Activated CD4-positive, alpha-beta T cell treated with anti-CD3 and anti-CD28 coated beads for 4 hours (primary cell): ENCODE measurements around the gene APC2.
"Not testable (repeated sequence)": the region's sequence is repeated elsewhere in the genome, so short reads cannot be mapped to it uniquely, and the experiment has no call there.

Experiments
- DNase-seq, 2 donors: peaks; one replicate each; pipeline ENCODE4 v3.0.0-alpha.2; 2020

The APC2 gene

GRCh38 chr19:1497578-1498235, 47.8 kb downstream of the APC2 start:
- no peak for DNase-seq

GRCh38 chr19:1499231-1499630, 49.3 kb downstream of the APC2 start:
- DNase-seq = not testable (repeated sequence)

- DNase-seq = no peak
Measured at GRCh38 chr19:1501200-1501595, 51.3 kb downstream of the APC2 start.

DNA sequence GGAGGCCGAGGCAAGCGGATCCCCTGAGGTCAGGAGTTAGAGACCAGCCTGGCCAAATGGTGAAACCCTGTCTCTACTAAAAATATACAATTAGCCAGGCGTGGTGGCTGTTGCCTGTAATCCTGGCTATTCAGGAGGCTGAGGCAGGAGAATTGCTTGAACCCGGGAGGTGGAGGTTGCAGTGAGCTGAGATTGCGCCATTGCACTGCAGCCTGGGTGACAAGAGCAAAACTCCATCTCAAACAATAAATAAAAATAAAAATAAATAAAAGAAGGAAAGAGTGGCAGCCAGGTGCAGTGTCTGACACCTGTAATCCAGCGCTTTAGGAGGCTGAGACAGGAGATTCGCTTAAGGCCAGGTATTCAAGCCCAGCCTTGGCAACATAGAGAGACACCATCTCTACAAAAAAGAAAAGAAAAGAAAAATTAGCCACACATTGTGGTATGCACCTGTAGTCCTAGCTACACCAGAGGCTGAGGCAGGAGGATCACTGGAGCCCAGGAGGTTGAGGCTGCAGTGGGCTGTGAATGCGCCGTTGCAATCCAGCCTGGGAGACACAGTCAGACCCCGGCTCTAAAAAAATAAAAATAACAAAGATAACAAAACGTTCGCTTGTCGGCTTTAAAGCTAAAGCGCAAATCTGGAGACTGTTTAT, 52.6 kb downstream of the APC2 start:
- no peak for DNase-seq

- DNase-seq = peak; percentile 60 to 65
Measured at GRCh38 chr19:1503089-1503924, 53.4 kb downstream of the APC2 start.

DNA sequence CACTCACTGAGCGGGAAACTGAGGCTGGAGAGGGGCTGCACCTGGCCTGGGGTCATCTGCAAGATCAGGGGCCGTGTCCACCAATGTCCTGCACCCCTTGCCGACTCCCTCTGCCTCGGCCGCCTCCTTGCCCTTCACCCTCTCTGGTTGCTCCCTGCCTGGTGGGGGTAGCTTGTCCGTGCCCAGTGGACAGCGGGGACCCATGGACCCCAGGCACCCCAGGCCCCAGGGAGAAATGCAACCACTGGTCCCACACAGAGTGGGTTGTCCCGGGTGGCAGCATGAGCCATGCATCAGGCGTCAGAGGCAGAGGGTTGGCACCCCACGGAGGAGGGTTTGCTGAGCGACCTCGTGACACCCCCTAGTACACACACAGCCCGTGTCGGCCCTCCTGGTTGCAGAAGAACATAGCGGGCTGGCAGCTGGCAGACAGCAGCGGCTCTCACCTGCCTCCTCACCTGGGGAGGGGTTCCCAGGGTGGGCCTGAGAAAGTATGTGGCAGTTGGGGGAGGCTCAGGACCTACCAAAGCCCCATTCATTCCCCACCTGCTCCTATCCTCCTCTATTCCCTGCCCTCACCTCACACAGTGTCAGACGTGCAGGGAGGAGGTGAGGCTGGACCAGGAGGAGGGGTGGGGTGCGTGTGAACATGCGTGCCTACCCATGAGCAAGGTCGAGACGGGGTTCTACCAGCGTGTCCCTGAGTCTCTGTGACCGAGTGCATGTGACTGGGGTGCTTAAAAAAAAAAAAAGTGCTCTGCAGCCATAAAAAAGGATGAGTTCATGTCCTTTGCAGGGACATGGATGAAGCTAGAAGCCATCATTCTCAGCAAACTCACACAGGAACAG, 54.2 kb downstream of the APC2 start:
- DNase-seq = no peak

DNA sequence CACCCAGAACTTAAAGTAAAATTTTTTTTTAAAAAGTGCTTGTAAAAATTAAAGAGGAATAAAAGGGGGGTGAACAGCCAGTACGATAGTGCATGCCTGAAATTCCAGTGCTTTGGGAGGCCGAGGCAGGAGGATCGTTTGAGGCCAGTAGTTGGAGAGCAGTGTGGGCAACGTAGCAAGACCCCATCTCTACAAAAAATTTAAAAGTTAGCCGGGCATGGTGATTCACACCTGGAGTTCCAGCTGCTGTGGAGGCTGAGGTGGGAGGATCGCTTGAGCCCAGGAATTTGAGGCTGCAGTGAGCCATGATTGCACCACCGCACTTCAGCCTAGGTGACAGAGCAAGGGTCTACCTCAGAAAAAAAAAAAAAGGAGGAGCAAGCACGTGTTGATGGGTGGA, 55.1 kb downstream of the APC2 start:
- DNase-seq = no peak

DNA sequence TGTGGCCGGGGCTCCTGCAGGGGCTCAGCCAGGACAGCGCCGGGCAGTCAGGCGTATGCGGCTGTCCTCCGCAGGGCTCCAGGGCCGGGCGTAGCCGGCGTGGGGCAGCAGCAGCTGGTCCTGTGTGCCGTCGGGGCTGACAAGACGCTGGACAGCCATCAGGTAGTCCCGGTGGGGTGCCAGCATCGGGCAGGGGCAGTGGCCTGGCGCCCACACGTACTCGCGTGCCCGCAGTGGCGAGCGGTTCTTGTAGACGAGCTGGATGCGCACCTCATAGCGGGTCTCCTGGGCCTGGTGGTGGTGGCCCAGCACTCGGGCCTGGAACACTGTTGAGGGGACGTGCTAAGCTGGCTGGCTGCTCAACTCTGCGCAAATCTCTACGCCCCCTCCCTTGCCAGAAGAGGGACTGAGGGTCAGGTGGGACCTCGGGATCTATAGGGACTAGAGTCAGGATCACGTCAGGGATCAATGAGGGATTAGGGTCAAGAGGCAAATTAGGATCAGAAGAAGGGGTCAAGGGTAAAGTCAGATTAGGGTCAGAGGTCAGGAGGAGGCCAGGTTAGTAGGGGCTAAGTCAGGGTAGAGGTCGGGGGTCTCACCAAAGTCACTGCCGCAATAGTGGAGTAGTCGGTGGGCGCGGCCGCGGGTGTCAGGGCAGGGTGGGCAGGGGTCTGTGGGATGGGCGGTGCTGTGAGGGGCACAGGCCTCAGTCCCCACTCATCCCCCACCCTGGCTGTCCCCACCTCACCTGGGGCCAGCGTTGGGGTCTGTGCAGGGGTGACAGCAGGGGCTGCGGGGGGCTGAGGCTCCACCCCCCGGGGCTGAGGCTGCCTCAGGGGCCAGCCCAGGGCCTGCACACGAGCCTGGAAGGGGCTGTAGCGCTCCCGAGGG, 56.3 kb downstream of the APC2 start:
- no peak for DNase-seq

- DNase-seq = no peak
Measured at GRCh38 chr19:1507192-1507660, 57.3 kb downstream of the APC2 start.

DNA sequence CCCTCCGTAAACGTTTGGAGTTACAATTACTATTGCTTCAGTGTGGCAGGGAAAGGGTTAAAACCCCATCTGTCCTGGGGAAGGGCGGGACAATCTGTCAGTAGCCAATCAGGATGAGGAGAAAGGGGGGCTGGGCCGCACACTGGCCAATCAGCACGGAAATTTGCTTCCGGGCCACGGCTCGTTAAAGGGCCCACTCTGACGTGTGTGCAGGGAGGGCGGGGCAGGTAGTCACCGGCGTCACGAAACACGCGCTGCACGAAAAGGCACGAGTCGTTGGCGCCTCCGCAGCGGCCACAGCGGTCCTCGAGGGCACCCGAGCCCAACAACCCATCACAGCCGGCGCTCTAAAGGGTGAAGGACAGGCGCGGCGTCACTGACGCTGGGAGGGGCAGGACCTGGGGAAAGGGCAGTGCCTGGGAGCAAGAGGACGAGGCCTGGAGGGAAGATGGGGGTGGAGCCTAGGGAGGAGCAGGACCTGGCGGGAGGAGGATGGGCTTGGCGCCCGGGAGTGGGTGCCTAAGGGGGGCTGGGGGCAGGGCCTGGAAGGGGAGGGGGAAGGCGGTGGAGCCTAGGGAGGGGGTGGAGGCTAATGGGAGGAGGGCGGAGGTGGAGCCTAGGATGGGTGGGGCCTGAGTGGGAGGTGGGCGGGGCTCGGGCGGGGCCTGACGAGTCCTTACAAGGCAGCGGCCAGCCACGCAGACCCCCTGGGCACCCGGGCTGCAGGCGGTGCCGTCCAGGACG, 58.0 kb downstream of the APC2 start:
- peak; percentile 93 for DNase-seq

DNA sequence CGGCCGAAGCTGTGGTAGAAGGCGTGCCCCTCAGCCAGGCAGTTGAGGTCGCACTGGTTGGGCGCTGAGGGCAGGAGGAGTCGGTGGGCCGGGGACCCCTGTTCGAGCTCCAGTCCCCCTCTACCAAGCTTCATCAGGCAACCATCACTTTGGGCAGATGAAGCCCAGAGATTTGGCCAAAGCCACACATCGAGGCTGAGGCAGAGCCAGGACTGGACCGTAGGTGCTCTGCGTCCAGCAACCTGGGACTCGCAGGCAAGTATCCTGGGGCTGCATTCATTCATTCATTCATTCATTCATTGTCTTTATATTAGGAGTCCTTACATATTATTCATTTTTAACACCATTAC, 58.6 kb downstream of the APC2 start:
- DNase-seq = no peak

- no peak for DNase-seq
Measured at GRCh38 chr19:1509602-1510441, 59.9 kb downstream of the APC2 start.

DNA sequence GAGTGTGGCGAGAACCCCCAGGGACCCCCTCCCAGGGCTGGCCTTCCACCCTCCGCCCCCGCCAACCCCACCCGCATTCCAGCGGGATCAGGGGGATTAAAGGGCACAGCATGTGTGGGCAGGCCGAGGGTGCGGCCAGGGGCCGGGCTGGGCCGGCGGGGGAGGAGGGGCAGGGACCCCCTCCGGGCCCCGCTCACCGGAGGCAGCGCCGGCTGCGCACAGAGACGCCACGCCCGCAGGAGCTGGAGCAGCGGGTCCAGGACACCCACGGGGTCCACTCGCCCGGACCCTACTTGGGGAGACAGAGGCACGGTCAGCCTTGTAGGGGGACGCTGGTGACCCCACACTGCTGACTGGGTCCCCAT, 60.5 kb downstream of the APC2 start:
- no peak for DNase-seq

DNA sequence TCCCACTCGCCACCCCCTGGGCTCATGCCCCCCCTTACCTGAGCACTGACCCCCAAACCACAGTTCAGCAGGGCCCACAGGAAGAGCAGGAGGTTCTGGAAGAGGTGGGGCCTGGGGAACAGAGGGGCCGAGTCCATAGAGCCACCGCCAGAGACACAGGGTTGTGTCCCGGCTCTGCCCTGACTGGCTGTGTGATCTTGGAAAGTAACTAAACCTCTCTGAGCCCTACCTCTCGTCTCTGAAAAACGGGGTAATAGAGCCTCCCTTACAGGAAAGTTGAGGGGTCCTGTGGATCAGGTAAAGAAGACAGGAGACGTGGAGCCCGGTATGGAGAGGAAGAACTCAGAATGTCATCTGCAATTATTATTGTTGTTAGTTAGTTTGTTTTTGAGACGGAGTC, 60.9 kb downstream of the APC2 start:
- DNase-seq = no peak

GRCh38 chr19:1511318-1512317, 61.7 kb downstream of the APC2 start:
- no peak for DNase-seq

DNA sequence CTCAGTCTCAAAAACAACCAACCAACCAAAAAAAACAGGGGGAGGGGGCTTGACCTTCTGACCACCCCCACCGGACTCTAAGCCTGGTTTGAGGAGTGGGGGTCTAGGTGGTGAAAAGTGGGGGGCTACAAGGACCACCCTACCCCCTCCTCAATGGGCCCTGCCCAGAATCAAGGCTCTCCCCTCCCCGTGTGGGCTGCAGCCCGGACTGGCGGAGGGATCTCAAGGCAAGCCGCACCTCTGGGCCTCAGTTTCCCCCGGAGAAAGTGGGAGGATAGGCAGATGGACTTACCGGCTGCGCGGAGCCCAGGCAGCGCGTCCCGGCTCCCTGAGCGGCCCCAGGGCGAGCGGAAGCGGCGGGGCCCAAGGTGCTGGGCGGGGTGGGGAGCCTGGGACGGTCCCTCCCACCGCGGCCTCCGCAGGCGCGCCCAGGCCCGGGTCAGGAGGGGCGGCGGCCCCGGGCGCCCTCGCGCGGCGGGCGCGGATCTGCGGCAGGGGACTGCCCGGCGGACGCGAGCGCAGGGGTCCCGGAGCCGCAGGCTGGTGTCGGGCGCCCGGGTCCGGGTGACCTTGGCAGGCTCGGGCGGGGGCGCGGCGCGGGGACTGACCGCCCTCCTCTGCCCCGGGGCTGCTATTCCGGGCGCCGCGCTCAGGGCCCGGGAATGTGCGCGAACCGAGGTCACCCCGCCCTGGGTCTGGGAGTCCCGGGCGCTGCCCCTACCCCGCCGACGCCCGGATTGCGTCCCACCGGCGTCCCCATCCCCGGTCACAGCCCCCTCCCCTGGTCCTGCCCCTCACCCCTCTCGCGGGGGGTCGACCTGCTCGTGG, 63.0 kb downstream of the APC2 start, which contains the start of gene ADAMTSL5:
Gene ADAMTSL5, minus strand, starts transcription at position 349 of the 828 bp plus-strand sequence. CDS start 2,076 bp downstream, outside the sequence.
- peak; percentile 50 to 65 for DNase-seq

DNA sequence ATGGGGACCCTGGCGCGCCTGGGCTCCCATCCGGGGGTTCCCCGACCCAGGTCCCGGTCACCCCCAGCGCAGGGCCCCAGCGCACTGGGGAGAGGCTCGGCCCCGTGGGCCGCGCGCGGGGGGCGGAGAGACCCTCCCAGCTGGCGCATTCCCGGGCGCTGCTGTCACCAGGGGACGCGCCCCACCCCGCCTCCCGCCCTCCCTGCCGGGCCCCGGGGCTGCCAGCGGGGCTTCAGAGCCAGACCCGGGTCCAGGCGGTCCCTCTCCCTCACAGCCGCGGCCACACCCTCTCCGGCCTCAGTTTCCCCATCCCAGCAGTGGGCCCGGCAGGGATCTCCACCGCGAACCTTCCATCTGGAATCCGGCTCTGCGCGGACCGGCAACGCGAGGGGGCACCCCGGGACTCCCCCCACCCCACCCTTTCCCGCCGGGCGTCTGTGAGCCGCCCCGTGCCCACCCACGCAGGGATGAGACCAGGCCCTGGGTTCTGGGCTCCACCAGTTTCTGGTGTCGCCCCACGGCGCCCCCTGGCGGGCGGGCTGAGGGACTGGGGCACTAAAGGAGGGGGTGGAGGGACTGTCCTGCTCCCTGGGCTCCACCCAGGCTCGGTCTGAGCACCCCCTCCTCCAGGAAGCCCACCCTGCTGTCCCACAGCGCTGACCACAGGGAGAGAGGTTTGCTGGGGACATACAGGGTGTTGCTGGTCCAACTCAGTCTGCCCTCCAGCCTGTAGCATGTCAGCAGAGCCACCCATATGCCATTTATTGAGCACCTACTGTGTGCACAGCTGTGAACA, 63.8 kb downstream of the APC2 start:
- DNase-seq = peak; percentile 66 to 74
